Nephron progenitor cell (in vitro differentiated cells): ENCODE data around the gene ACOT11.

Experiments used
- DNase-seq: peaks from one replicate; pipeline ENCODE4 v3.0.0; 2021
- H3K27ac Mint-ChIP-seq: 2 replicates; pipeline ENCODE4 v1.8.0; 2021; ENCODE audit warnings: mild to moderate bottlenecking, moderate library complexity, mixed read lengths
- H3K27me3 Mint-ChIP-seq: 2 replicates; pipeline ENCODE4 v1.8.0; 2021; ENCODE audit warnings: mild to moderate bottlenecking, low read depth, mixed read lengths; ENCODE audit not compliant: poor library complexity
- H3K36me3 Mint-ChIP-seq: 2 replicates; pipeline ENCODE4 v1.8.0; 2021; ENCODE audit warnings: low read depth, mixed read lengths
- H3K4me1 Mint-ChIP-seq: 2 replicates; pipeline ENCODE4 v1.8.0; 2021; ENCODE audit warnings: mixed read lengths
- H3K4me3 Mint-ChIP-seq: 2 replicates; pipeline ENCODE4 v1.8.0; 2021; ENCODE audit warnings: mild to moderate bottlenecking, moderate library complexity, mixed read lengths
- H3K9me3 Mint-ChIP-seq: 2 replicates; pipeline ENCODE4 v1.8.0; 2021; ENCODE audit warnings: mild to moderate bottlenecking, moderate library complexity, mixed read lengths
- TF ChIP-seq, protein P1 (sequence below): fragments of 200-600 bp; sonication (generic); IDR thresholded peaks from 2 replicates; pipeline ENCODE4 v1.5.0; 2021; ENCODE audit warnings: antibody characterized with exemption

Gene ACOT11

DNA sequence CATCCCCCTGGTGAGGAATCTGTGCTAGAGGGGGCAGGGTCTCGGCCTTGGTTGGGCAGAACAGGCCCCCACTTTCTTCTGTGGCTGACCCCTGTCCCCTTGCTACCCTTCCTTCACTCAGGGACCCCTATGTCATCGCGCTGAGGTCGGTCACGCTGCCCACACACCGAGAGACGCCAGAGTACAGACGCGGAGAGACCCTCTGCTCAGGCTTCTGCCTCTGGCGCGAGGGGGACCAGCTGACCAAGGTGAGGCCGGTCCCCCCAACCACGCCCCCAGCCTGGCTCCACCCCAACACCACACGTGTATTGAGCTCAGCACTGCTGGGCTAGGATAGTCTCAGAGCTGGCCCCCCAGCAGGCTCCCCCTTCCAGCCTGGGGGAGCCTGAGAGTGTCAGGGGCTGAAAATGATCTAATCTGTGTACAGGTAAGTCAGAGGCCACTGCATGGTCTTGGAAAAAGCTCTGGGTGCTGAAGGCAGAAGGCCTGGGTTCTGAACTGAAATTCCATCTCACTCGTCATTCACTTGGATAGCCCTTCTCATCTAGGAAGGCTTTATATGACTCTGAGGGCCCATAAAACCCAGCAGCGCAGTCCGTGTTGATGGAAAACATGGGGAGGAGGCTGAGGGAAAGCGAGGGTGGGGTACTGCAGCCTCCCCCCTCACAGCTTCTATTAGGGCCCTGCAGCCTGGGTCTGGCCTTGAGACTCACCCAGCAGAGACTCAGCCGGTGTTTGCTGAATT lies 60.0 kb downstream of the ACOT11 start:
- H3K9me3 Mint-ChIP-seq, result no peaks in the 10 kb centered on the region
- no peaks in the 10 kb centered on the region for H3K36me3 Mint-ChIP-seq
- peak overlapping the region; percentile 43 for H3K27ac Mint-ChIP-seq
- TF ChIP-seq, protein P1, sequence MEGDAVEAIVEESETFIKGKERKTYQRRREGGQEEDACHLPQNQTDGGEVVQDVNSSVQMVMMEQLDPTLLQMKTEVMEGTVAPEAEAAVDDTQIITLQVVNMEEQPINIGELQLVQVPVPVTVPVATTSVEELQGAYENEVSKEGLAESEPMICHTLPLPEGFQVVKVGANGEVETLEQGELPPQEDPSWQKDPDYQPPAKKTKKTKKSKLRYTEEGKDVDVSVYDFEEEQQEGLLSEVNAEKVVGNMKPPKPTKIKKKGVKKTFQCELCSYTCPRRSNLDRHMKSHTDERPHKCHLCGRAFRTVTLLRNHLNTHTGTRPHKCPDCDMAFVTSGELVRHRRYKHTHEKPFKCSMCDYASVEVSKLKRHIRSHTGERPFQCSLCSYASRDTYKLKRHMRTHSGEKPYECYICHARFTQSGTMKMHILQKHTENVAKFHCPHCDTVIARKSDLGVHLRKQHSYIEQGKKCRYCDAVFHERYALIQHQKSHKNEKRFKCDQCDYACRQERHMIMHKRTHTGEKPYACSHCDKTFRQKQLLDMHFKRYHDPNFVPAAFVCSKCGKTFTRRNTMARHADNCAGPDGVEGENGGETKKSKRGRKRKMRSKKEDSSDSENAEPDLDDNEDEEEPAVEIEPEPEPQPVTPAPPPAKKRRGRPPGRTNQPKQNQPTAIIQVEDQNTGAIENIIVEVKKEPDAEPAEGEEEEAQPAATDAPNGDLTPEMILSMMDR, result no peak
- DNase-seq, result no peak
- no peaks in the 10 kb centered on the region for H3K27me3 Mint-ChIP-seq
- peaks cover 47% of the 10 kb centered on the region for H3K4me1 Mint-ChIP-seq
- no peak overlapping the region for H3K4me3 Mint-ChIP-seq

- Mint-ChIP-seq H3K9me3 (no peaks in the 10 kb centered on the region), H3K4me1 (peaks cover 47% of the 10 kb centered on the region), H3K4me3 (no peak overlapping the region), H3K27ac (no peak overlapping the region), H3K27me3 (peaks cover 3% of the 10 kb centered on the region), H3K36me3 (no peaks in the 10 kb centered on the region)
- TF ChIP-seq, protein P1, result no peak
- DNase-seq, result no peak
Measured at GRCh38 chr1:54608566-54609230, 60.7 kb downstream of the ACOT11 start.

- Mint-ChIP-seq H3K4me3 (no peak overlapping the region), H3K27me3 (peaks cover 3% of the 10 kb centered on the region), H3K9me3 (no peaks in the 10 kb centered on the region), H3K36me3 (no peaks in the 10 kb centered on the region), H3K4me1 (peaks cover 44% of the 10 kb centered on the region), H3K27ac (no peak overlapping the region)
- TF ChIP-seq, protein P1, result no peak
- DNase-seq, result no peak
Measured at GRCh38 chr1:54609301-54609921, 61.4 kb downstream of the ACOT11 start.

GRCh38 chr1:54610048-54610447 lies 62.0 kb downstream of the ACOT11 start:
- Mint-ChIP-seq H3K4me3 (no peak overlapping the region), H3K27me3 (peaks cover 3% of the 10 kb centered on the region), H3K36me3 (no peaks in the 10 kb centered on the region), H3K4me1 (peaks cover 42% of the 10 kb centered on the region), H3K9me3 (no peaks in the 10 kb centered on the region), H3K27ac (no peak overlapping the region)
- DNase-seq, result no peak
- TF ChIP-seq, protein P1, result no peak

GRCh38 chr1:54610601-54611580 lies 62.9 kb downstream of the ACOT11 start:
- Mint-ChIP-seq H3K4me1 (peaks cover 41% of the 10 kb centered on the region), H3K9me3 (no peaks in the 10 kb centered on the region), H3K27ac (no peak overlapping the region), H3K4me3 (no peak overlapping the region), H3K36me3 (no peaks in the 10 kb centered on the region), H3K27me3 (peaks cover 3% of the 10 kb centered on the region)
- TF ChIP-seq, protein P1, result no peak
- DNase-seq, result no peak
